B cell (primary cell): Measurements from ENCODE around the gene MAP1LC3B2. TPM values are rescaled to one million over a fixed set of nuclear protein-coding genes. Genes with fewer than 3 reads are reported as not detected.

Experiments used
- ATAC-seq: fragments of 200-7000 bp; cut with Tn5 transposase; one replicate; pipeline ENCODE4 v1.10.0; 2021; ENCODE audit warnings: low read depth, mild to moderate bottlenecking, moderate number of reproducible peaks, moderate library complexity
- CTCF ChIA-PET: fragments of 350-600 bp; sonication (Branson Sonifier 250); formaldehyde crosslinking; loops from one replicate; lab custom pipeline; 2021; ENCODE audit warnings: antibody characterized with exemption, inconsistent platforms; lab: Charles Lee
- POLR2A ChIA-PET: fragments of 350-600 bp; sonication (Branson Sonifier 250); formaldehyde crosslinking; loops from one replicate; lab custom pipeline; 2021; ENCODE audit warnings: antibody characterized with exemption; lab: Charles Lee
- DNase-seq: peaks from one replicate; pipeline ENCODE4 v3.0.0; 2013
- H2AFZ ChIP-seq: 2 replicates; pipeline ENCODE4 v1.6.1; 2012; ENCODE audit warnings: mild to moderate bottlenecking, low read depth, low read length; ENCODE audit not compliant: insufficient read depth, poor library complexity, severe bottlenecking
- H3K27ac ChIP-seq, 2 donors: 1 replicate in 1 of 2; 2 replicates in 1 of 2; pipeline ENCODE4 v1.5.1; 2012 to 2013; ENCODE audit warnings: low read length in 2 of 2, mild to moderate bottlenecking in 2 of 2, moderate library complexity in 1 of 2
- H3K27me3 ChIP-seq, 4 experiments: fragments of 200-600 bp in 1 of 4; sonication (generic) in 1 of 4; replicated peaks in 1 of 4; 1 replicate in 2 of 4; 2 replicates in 2 of 4; pipeline versions ENCODE4 v1.6.1 to v1.7.0; 2013 to 2016; ENCODE audit warnings: low read length in 3 of 4, mild to moderate bottlenecking in 2 of 4, mixed read lengths in 1 of 4, moderate library complexity in 1 of 4; ENCODE audit not compliant: insufficient read depth in 4 of 4, control insufficient read depth in 3 of 4; ENCODE audit errors: control extremely low read depth in 1 of 4
- H3K36me3 ChIP-seq, 2 experiments: replicated peaks in 1 of 2; 1 replicate in 1 of 2; 2 replicates in 1 of 2; pipeline versions ENCODE4 v1.6.1 to v1.7.1; 2013; ENCODE audit warnings: low read length in 1 of 2; ENCODE audit not compliant: insufficient read depth in 2 of 2, control insufficient read depth in 1 of 2; ENCODE audit errors: control extremely low read depth in 1 of 2, extremely low read depth in 1 of 2
- H3K4me1 ChIP-seq, 2 donors: fragments of 200-600 bp in 1 of 2; sonication (generic) in 1 of 2; 1 replicate in 1 of 2; 2 replicates in 1 of 2; pipeline versions ENCODE4 v1.5.1 to v1.6.1; 2013 to 2017; ENCODE audit warnings: low read length in 2 of 2; ENCODE audit not compliant: control insufficient read depth in 2 of 2, insufficient read depth in 2 of 2
- H3K4me2 ChIP-seq: replicated peaks from 2 replicates; pipeline ENCODE3; 2012; ENCODE audit warnings: mild to moderate bottlenecking, low read depth, low read length; ENCODE audit not compliant: poor library complexity, severe bottlenecking
- H3K4me3 ChIP-seq, 5 experiments: fragments of 200-600 bp in 1 of 5; sonication (generic) in 1 of 5; 1 replicate in 3 of 5; 2 replicates in 2 of 5; pipeline versions ENCODE4 v1.5.1 to v1.7.0; 2011 to 2016; ENCODE audit warnings: low read length in 4 of 5, mild to moderate bottlenecking in 4 of 5, low read depth in 2 of 5, control low read depth in 1 of 5, moderate library complexity in 1 of 5; ENCODE audit not compliant: insufficient read depth in 1 of 5; ENCODE audit errors: control extremely low read depth in 1 of 5, extremely low read depth in 1 of 5
- H3K79me2 ChIP-seq: fragments of 200-600 bp; sonication (generic); one replicate; pipeline ENCODE4 v1.6.0; 2016; ENCODE audit warnings: low read length; ENCODE audit not compliant: control insufficient read depth, insufficient read depth
- H3K9ac ChIP-seq: fragments of 200-600 bp; sonication (generic); 2 replicates; pipeline ENCODE4 v1.6.1; 2017; ENCODE audit warnings: mild to moderate bottlenecking, low read length, moderate library complexity
- H3K9me3 ChIP-seq, 3 donors: one replicate each; pipeline versions ENCODE4 v1.6.1 to v1.7.1; 2013; ENCODE audit warnings: low read length in 2 of 3; ENCODE audit not compliant: control insufficient read depth in 2 of 3, insufficient read depth in 1 of 3; ENCODE audit errors: control extremely low read depth in 1 of 3
- H4K20me1 ChIP-seq: 2 replicates; pipeline ENCODE4 v1.6.0; 2012; ENCODE audit warnings: mild to moderate bottlenecking, low read length; ENCODE audit not compliant: insufficient read depth, control insufficient read depth, poor library complexity, severe bottlenecking
- H3K27ac Mint-ChIP-seq: one replicate; pipeline ENCODE4 v1.8.0; 2021; ENCODE audit warnings: mixed read lengths
- H3K27me3 Mint-ChIP-seq: one replicate; pipeline ENCODE4 v1.8.0; 2021; ENCODE audit warnings: mixed read lengths
- H3K4me1 Mint-ChIP-seq: one replicate; pipeline ENCODE4 v1.8.0; 2021; ENCODE audit warnings: mixed read lengths
- H3K4me3 Mint-ChIP-seq: one replicate; pipeline ENCODE4 v1.8.0; 2021; ENCODE audit warnings: mixed read lengths
- H3K9me3 Mint-ChIP-seq: one replicate; pipeline ENCODE4 v1.8.0; 2022; ENCODE audit warnings: mixed read lengths; ENCODE audit not compliant: insufficient read depth
- EZH2 ChIP-seq: IDR thresholded peaks from 2 replicates; pipeline ENCODE4 v1.6.1; 2012; ENCODE audit warnings: borderline replicate concordance, low read depth, mild to moderate bottlenecking, moderate library complexity, low read length; ENCODE audit not compliant: insufficient read depth, poor library complexity, severe bottlenecking
- WGBS: methylation state at CpG from one replicate; pipeline ENCODE4 v1.1.5; 2013; ENCODE audit warnings: missing lambda C conversion rate; ENCODE audit not compliant: insufficient coverage; 5-methylcytosine and 5-hydroxymethylcytosine counted together
- intact Hi-C: fragments of 100-400 bp; cut with micrococcal nuclease; formaldehyde crosslinking; loops from one replicate; pipeline ENCODE4 v1.10.0; 2022
- polyA plus RNA-seq: library from polyadenylated mRNA; depleted of rRNA; stranded (reverse); fragments of >200 nt; gene quantifications from 2 replicates; pipeline ENCODE4 v1.2.3, GENCODE V29; 2012
- total RNA-seq, 2 donors: library from RNA; stranded (reverse); fragments of 120-200 nt in 1 of 2; gene quantifications; 1 replicate in 1 of 2; 2 replicates in 1 of 2; pipeline versions ENCODE4 v1.2.3 to v1.2.4, GENCODE V29; 2013 to 2022
- TF ChIP-seq, protein P1 (sequence below): fragments of 200-600 bp; IDR thresholded peaks from one replicate; pipeline ENCODE4 v1.8.0; 2022; ENCODE audit warnings: antibody characterized with exemption, mild to moderate bottlenecking

Gene MAP1LC3B2
- total and polyA plus RNA-seq, 2 donors (not counting 1 experiment from before 2014, with no cell fraction given): 0.28 to 1.0 TPM

DNA sequence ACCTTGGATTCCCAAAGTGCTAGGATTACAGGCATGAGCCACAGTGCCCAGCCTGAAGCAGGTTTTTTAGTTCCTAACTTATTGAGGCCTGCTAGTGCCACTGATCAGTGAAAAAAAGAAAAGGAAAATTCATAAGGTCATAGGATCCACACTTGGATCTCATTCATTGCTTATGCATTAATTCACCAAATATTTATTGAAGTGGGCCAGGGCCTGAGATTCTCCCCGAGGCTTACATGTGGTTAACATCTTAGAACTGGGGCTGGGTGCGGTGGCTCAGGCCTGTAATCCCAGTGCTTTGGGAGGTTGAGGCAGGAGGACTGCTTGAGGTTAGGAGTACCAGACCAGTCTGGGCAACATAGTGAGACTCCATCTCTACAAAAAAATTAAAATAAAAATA, 29.5 kb upstream of the MAP1LC3B2 start:
- H3K27me3 ChIP-seq: peaks cover 0 to 3% (median 0%) of the 10 kb centered on the region in 4 experiments
- intact Hi-C loops: loop anchor here (10.0 kb wide), 1 partner anchor 65 kb away; no protein-coding TSS in a partner anchor
- H3K4me2 ChIP-seq: no peak overlapping the region
- H3K27ac ChIP-seq: no peak overlapping the region
- no peak overlapping the region for H3K4me3 ChIP-seq
- H3K4me1 Mint-ChIP-seq: peaks cover 20% of the 10 kb centered on the region
- ChIA-PET CTCF (no interaction called here), POLR2A (no interaction called here)
- DNase-seq (no peak), ATAC-seq (no peak)
- H3K9me3 ChIP-seq: no peaks in the 10 kb centered on the region
- H3K27me3 Mint-ChIP-seq: peaks cover 4% of the 10 kb centered on the region
- no CpG with 5 or more reads among the region's 2 CpGs for WGBS
- no peaks in the 10 kb centered on the region for H4K20me1 ChIP-seq
- H2AFZ ChIP-seq: no peak overlapping the region
- peaks cover 11 to 12% of the 10 kb centered on the region in 2 donors for H3K4me1 ChIP-seq
- TF ChIP-seq EZH2: no peak
- TF ChIP-seq, protein P1, sequence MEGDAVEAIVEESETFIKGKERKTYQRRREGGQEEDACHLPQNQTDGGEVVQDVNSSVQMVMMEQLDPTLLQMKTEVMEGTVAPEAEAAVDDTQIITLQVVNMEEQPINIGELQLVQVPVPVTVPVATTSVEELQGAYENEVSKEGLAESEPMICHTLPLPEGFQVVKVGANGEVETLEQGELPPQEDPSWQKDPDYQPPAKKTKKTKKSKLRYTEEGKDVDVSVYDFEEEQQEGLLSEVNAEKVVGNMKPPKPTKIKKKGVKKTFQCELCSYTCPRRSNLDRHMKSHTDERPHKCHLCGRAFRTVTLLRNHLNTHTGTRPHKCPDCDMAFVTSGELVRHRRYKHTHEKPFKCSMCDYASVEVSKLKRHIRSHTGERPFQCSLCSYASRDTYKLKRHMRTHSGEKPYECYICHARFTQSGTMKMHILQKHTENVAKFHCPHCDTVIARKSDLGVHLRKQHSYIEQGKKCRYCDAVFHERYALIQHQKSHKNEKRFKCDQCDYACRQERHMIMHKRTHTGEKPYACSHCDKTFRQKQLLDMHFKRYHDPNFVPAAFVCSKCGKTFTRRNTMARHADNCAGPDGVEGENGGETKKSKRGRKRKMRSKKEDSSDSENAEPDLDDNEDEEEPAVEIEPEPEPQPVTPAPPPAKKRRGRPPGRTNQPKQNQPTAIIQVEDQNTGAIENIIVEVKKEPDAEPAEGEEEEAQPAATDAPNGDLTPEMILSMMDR: no peak
- no peak overlapping the region for H3K4me3 Mint-ChIP-seq
- H3K79me2 ChIP-seq: no peaks in the 10 kb centered on the region
- no peak overlapping the region for H3K9ac ChIP-seq
- no peaks in the 10 kb centered on the region for H3K9me3 Mint-ChIP-seq
- no peak overlapping the region for H3K27ac Mint-ChIP-seq
- no peaks in the 10 kb centered on the region for H3K36me3 ChIP-seq

DNA sequence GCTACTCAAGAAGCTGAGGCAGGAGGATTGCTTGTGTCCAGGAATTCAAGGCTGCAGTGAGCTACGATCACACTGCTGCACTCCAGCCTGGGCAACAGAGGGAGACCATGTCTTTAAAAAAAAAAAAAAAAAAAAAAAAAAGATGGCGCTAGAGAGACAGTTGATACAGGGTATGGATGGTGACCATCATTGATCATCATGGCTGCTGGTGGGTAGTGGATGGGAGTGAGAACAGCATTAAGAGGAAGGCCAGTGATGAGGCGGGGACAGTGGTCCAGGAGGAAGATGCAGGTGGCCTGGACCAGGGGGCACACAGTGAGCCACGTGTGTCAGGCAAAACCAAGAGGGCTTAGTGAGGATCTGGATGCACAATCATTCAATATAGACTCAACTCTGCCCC, 26.8 kb upstream of the MAP1LC3B2 start:
- Mint-ChIP-seq H3K9me3 (no peaks in the 10 kb centered on the region), H3K27me3 (no peaks in the 10 kb centered on the region), H3K4me3 (peak overlapping the region; percentile 85), H3K27ac (peak overlapping the region; percentile 57), H3K4me1 (peaks cover 40% of the 10 kb centered on the region)
- H3K4me1 ChIP-seq: peaks cover 25 to 31% of the 10 kb centered on the region in 2 donors
- peak overlapping the region; percentile 99 for H3K4me2 ChIP-seq
- H3K27me3 ChIP-seq: no peaks in the 10 kb centered on the region
- intact Hi-C loops: loop anchor here (2.0 to 10.0 kb wide), 2 partner anchors 62 to 256 kb away; partner anchors contain the start of gene MED13L
- CTCF ChIA-PET: interaction anchor here (0.8 to 1.1 kb wide), 2 partner anchors 27 to 31 kb away, joined by 4 to 5 read pairs; partner anchors contain the start of gene MAP1LC3B2
- DNase-seq (no peak), ATAC-seq (no peak)
- POLR2A ChIA-PET: interaction anchor here (0.6 to 0.7 kb wide), 3 partner anchors 73 to 354 kb away, joined by 4 to 11 read pairs (median 4); no protein-coding TSS in a partner anchor
- 100% methylated on average over 1 of the region's 4 CpGs for WGBS
- H4K20me1 ChIP-seq: no peaks in the 10 kb centered on the region
- peak overlapping the region in 2 of 5 experiments; percentile 67 to 96 for H3K4me3 ChIP-seq
- no peaks in the 10 kb centered on the region for H3K79me2 ChIP-seq
- H3K9ac ChIP-seq: peak overlapping the region; percentile 87
- H3K9me3 ChIP-seq: no peaks in the 10 kb centered on the region
- TF ChIP-seq, protein P1: no peak
- TF ChIP-seq EZH2: no peak
- H3K27ac ChIP-seq: no peak overlapping the region
- peak overlapping the region; percentile 89 for H2AFZ ChIP-seq
- H3K36me3 ChIP-seq: no peaks in the 10 kb centered on the region
